ENCODE results near the gene CPM.

The CPM gene

GRCh38 chr12:68903511-68903910, 29.5 kb downstream of the CPM start:
- no peak for DNase-seq

GRCh38 chr12:68901551-68901950, 31.4 kb downstream of the CPM start:
- no peak for DNase-seq

GRCh38 chr12:68901145-68901544, 31.8 kb downstream of the CPM start:
- no peak for DNase-seq

- DNase-seq = no peak
Measured at GRCh38 chr12:68900241-68900640, 32.7 kb downstream of the CPM start.

- no peak for DNase-seq
Measured at GRCh38 chr12:68899251-68899771, 33.7 kb downstream of the CPM start.

GRCh38 chr12:68896881-68897540, 36.0 kb downstream of the CPM start:
- no peak for DNase-seq

GRCh38 chr12:68894276-68894855, 38.6 kb downstream of the CPM start:
- no peak for DNase-seq

GRCh38 chr12:68893741-68894140, 39.2 kb downstream of the CPM start:
- DNase-seq = no peak

- no peak for DNase-seq
Measured at GRCh38 chr12:68893201-68893600, 39.8 kb downstream of the CPM start.

GRCh38 chr12:68891141-68891540, 41.8 kb downstream of the CPM start:
- DNase-seq = no peak

GRCh38 chr12:68890701-68891113, 42.3 kb downstream of the CPM start:
- no peak for DNase-seq

GRCh38 chr12:68888243-68888642, 44.7 kb downstream of the CPM start:
- DNase-seq = no peak

GRCh38 chr12:68887641-68888040, 45.3 kb downstream of the CPM start:
- no peak for DNase-seq

- no peak for DNase-seq
Measured at GRCh38 chr12:68886636-68887572, 46.1 kb downstream of the CPM start.

GRCh38 chr12:68885381-68885780, 47.6 kb downstream of the CPM start:
- DNase-seq = no peak

- no peak for DNase-seq
Measured at GRCh38 chr12:68884251-68884650, 48.7 kb downstream of the CPM start.

- DNase-seq = no peak
Measured at GRCh38 chr12:68883151-68883550, 49.8 kb downstream of the CPM start.

- DNase-seq = no peak
Measured at GRCh38 chr12:68882251-68882964, 50.6 kb downstream of the CPM start.

GRCh38 chr12:68880660-68881325, 52.2 kb downstream of the CPM start:
- DNase-seq = no peak

GRCh38 chr12:68878846-68879245, 54.1 kb downstream of the CPM start:
- no peak for DNase-seq

GRCh38 chr12:68878283-68878682, 54.7 kb downstream of the CPM start:
- no peak for DNase-seq

- no peak for DNase-seq
Measured at GRCh38 chr12:68877583-68877982, 55.4 kb downstream of the CPM start.

Data from stimulated activated CD4-positive, alpha-beta T cell treated with anti-CD3 and anti-CD28 coated beads, Interleukin-4, amount 100 ng/mL, for 24 hours (primary cell).